HUES48 (cell line): Measurements from ENCODE around the gene PPIE.

Experiments
- H3K27ac ChIP-seq: one replicate; pipeline ENCODE4 v1.7.0; 2013; ENCODE audit warnings: low read depth, low read length, inconsistent platforms
- H3K27me3 ChIP-seq: 2 replicates; pipeline ENCODE4 v1.6.1; 2013; ENCODE audit warnings: mild to moderate bottlenecking, low read length; ENCODE audit not compliant: control insufficient read depth, insufficient read depth
- H3K36me3 ChIP-seq: 2 replicates; pipeline ENCODE4 v1.6.1; 2013; ENCODE audit warnings: low read length; ENCODE audit not compliant: control insufficient read depth, insufficient read depth
- H3K4me1 ChIP-seq: 2 replicates; pipeline ENCODE4 v1.6.1; 2013; ENCODE audit warnings: mild to moderate bottlenecking, low read length; ENCODE audit not compliant: control insufficient read depth, insufficient read depth
- H3K4me3 ChIP-seq: 2 replicates; pipeline ENCODE4 v1.5.1; 2013; ENCODE audit warnings: mild to moderate bottlenecking, low read depth, low read length
- H3K9ac ChIP-seq: 2 replicates; pipeline ENCODE4 v1.6.1; 2013; ENCODE audit warnings: mild to moderate bottlenecking, low read depth, low read length, moderate library complexity
- H3K9me3 ChIP-seq: 2 replicates; pipeline ENCODE4 v1.6.1; 2013; ENCODE audit warnings: low read length; ENCODE audit not compliant: control insufficient read depth, insufficient read depth

Gene PPIE

GRCh38 chr1:39721664-39722063 lies 17.0 kb upstream of the PPIE start:
- Histone ChIP-seq H3K4me1 (no peaks in the 10 kb centered on the region), H3K27ac (no peak overlapping the region), H3K36me3 (no peaks in the 10 kb centered on the region), H3K9me3 (no peaks in the 10 kb centered on the region), H3K4me3 (no peak overlapping the region), H3K9ac (no peak overlapping the region), H3K27me3 (peaks cover 96% of the 10 kb centered on the region)

- no peaks in the 10 kb centered on the region for H3K4me1 ChIP-seq
- no peaks in the 10 kb centered on the region for H3K36me3 ChIP-seq
- peaks cover 96% of the 10 kb centered on the region for H3K27me3 ChIP-seq
- H3K9ac ChIP-seq = no peak overlapping the region
- H3K4me3 ChIP-seq = no peak overlapping the region
- H3K27ac ChIP-seq = no peak overlapping the region
- H3K9me3 ChIP-seq = no peaks in the 10 kb centered on the region
Observed at GRCh38 chr1:39722495-39722894, 16.2 kb upstream of the PPIE start.

GRCh38 chr1:39726600-39726999 lies 12.1 kb upstream of the PPIE start:
- no peak overlapping the region for H3K27ac ChIP-seq
- no peak overlapping the region for H3K4me3 ChIP-seq
- peaks cover 97% of the 10 kb centered on the region for H3K27me3 ChIP-seq
- no peaks in the 10 kb centered on the region for H3K9me3 ChIP-seq
- H3K36me3 ChIP-seq = no peaks in the 10 kb centered on the region
- H3K4me1 ChIP-seq = no peaks in the 10 kb centered on the region
- no peak overlapping the region for H3K9ac ChIP-seq

- H3K4me1 ChIP-seq = no peaks in the 10 kb centered on the region
- H3K4me3 ChIP-seq = no peak overlapping the region
- no peaks in the 10 kb centered on the region for H3K9me3 ChIP-seq
- no peak overlapping the region for H3K9ac ChIP-seq
- peaks cover 96% of the 10 kb centered on the region for H3K27me3 ChIP-seq
- H3K36me3 ChIP-seq = no peaks in the 10 kb centered on the region
- H3K27ac ChIP-seq = no peak overlapping the region
Observed at GRCh38 chr1:39727221-39727931, 11.3 kb upstream of the PPIE start.

GRCh38 chr1:39727932-39728317 lies 10.8 kb upstream of the PPIE start:
- no peak overlapping the region for H3K9ac ChIP-seq
- no peak overlapping the region for H3K27ac ChIP-seq
- no peaks in the 10 kb centered on the region for H3K9me3 ChIP-seq
- H3K27me3 ChIP-seq = peaks cover 97% of the 10 kb centered on the region
- no peaks in the 10 kb centered on the region for H3K4me1 ChIP-seq
- no peak overlapping the region for H3K4me3 ChIP-seq
- H3K36me3 ChIP-seq = no peaks in the 10 kb centered on the region

GRCh38 chr1:39729030-39729429 lies 9.7 kb upstream of the PPIE start:
- Histone ChIP-seq H3K9ac (no peak overlapping the region), H3K27me3 (peaks cover 98% of the 10 kb centered on the region), H3K4me3 (no peak overlapping the region), H3K9me3 (no peaks in the 10 kb centered on the region), H3K27ac (no peak overlapping the region), H3K4me1 (no peaks in the 10 kb centered on the region), H3K36me3 (no peaks in the 10 kb centered on the region)

GRCh38 chr1:39729842-39730241 lies 8.8 kb upstream of the PPIE start:
- Histone ChIP-seq H3K4me3 (no peak overlapping the region), H3K4me1 (no peaks in the 10 kb centered on the region), H3K9ac (no peak overlapping the region), H3K27ac (no peak overlapping the region), H3K27me3 (peaks cover 98% of the 10 kb centered on the region), H3K9me3 (no peaks in the 10 kb centered on the region), H3K36me3 (no peaks in the 10 kb centered on the region)

- Histone ChIP-seq H3K27me3 (peaks cover 96% of the 10 kb centered on the region), H3K9ac (no peak overlapping the region), H3K4me1 (no peaks in the 10 kb centered on the region), H3K9me3 (no peaks in the 10 kb centered on the region), H3K4me3 (no peak overlapping the region), H3K27ac (no peak overlapping the region), H3K36me3 (no peaks in the 10 kb centered on the region)
Observed at GRCh38 chr1:39732730-39733129, 6.0 kb upstream of the PPIE start.

- Histone ChIP-seq H3K4me1 (no peaks in the 10 kb centered on the region), H3K4me3 (no peak overlapping the region), H3K9me3 (no peaks in the 10 kb centered on the region), H3K36me3 (no peaks in the 10 kb centered on the region), H3K9ac (no peak overlapping the region), H3K27me3 (peaks cover 96% of the 10 kb centered on the region), H3K27ac (no peak overlapping the region)
Observed at GRCh38 chr1:39733161-39733560, 5.5 kb upstream of the PPIE start.

GRCh38 chr1:39735731-39736130 lies 3.0 kb upstream of the PPIE start:
- H3K27me3 ChIP-seq = peaks cover 74% of the 10 kb centered on the region
- no peaks in the 10 kb centered on the region for H3K4me1 ChIP-seq
- H3K4me3 ChIP-seq = no peak overlapping the region
- H3K9ac ChIP-seq = no peak overlapping the region
- H3K27ac ChIP-seq = no peak overlapping the region
- H3K9me3 ChIP-seq = no peaks in the 10 kb centered on the region
- peaks cover 7% of the 10 kb centered on the region; the same call in 1 of the 2 replicates for H3K36me3 ChIP-seq

GRCh38 chr1:39737546-39738169 lies 1.0 kb upstream of the PPIE start:
- Histone ChIP-seq H3K9ac (no peak overlapping the region), H3K36me3 (peaks cover 27% of the 10 kb centered on the region), H3K27me3 (peaks cover 56% of the 10 kb centered on the region), H3K27ac (no peak overlapping the region), H3K9me3 (no peaks in the 10 kb centered on the region), H3K4me1 (no peaks in the 10 kb centered on the region), H3K4me3 (no peak overlapping the region)
